ENCODE measurements around the gene INTS7.
"Not testable (repeated sequence)": the region's sequence is repeated elsewhere in the genome, so short reads cannot be mapped to it uniquely, and the experiment has no call there.

INTS7 gene

GRCh38 chr1:212035835-212036605 is 663 bp upstream of the INTS7 start:
- Histone ChIP-seq H3K36me3 (ENCODE audit: control insufficient read depth, insufficient read depth, low read length, severe bottlenecking) (no peaks in the 10 kb centered on the region), H3K9ac (ENCODE audit: low read length) (peak overlapping the region; percentile 90), H3K4me3 (ENCODE audit: low read length) (peak overlapping the region; percentile 88), H3K27me3 (replicated peaks; ENCODE audit: control insufficient read depth, insufficient read depth, low read length) (no peaks in the 10 kb centered on the region), H3K9me3 (ENCODE audit: control insufficient read depth, low read length) (no peaks in the 10 kb centered on the region), H3K4me1 (ENCODE audit: control insufficient read depth, insufficient read depth, low read length) (peaks cover 19% of the 10 kb centered on the region)
- DNase-seq (ENCODE audit: low read depth) = no peak

GRCh38 chr1:212034516-212035122 is 738 bp downstream of the INTS7 start:
- Histone ChIP-seq H3K27me3 (replicated peaks; ENCODE audit: control insufficient read depth, insufficient read depth, low read length) (no peaks in the 10 kb centered on the region), H3K4me1 (ENCODE audit: control insufficient read depth, insufficient read depth, low read length) (peaks cover 25% of the 10 kb centered on the region), H3K36me3 (ENCODE audit: control insufficient read depth, insufficient read depth, low read length, severe bottlenecking) (no peaks in the 10 kb centered on the region), H3K9me3 (ENCODE audit: control insufficient read depth, low read length) (no peaks in the 10 kb centered on the region), H3K9ac (ENCODE audit: low read length) (peak overlapping the region; percentile 90), H3K4me3 (ENCODE audit: low read length) (peak overlapping the region; percentile 88)
- peak; percentile 45 for DNase-seq (ENCODE audit: low read depth)

- H3K4me3 ChIP-seq (ENCODE audit: low read length) = no peak overlapping the region
- peak; percentile 87 for DNase-seq (ENCODE audit: low read depth)
- H3K36me3 ChIP-seq (ENCODE audit: control insufficient read depth, insufficient read depth, low read length, severe bottlenecking) = no peaks in the 10 kb centered on the region
- H3K4me1 ChIP-seq (ENCODE audit: control insufficient read depth, insufficient read depth, low read length) = peaks cover 17% of the 10 kb centered on the region
- H3K9me3 ChIP-seq (ENCODE audit: control insufficient read depth, low read length) = no peaks in the 10 kb centered on the region
- no peaks in the 10 kb centered on the region for H3K27me3 ChIP-seq (replicated peaks; ENCODE audit: control insufficient read depth, insufficient read depth, low read length)
- H3K9ac ChIP-seq (ENCODE audit: low read length) = no peak overlapping the region
Measured at GRCh38 chr1:212030936-212031528, 4.3 kb downstream of the INTS7 start.

GRCh38 chr1:212027727-212028126 is 7.6 kb downstream of the INTS7 start:
- H3K4me3 ChIP-seq (ENCODE audit: low read length); H3K36me3 ChIP-seq (ENCODE audit: control insufficient read depth, insufficient read depth, low read length, severe bottlenecking); DNase-seq (ENCODE audit: low read depth); H3K9me3 ChIP-seq (ENCODE audit: control insufficient read depth, low read length); H3K9ac ChIP-seq (ENCODE audit: low read length); H3K27me3 ChIP-seq (replicated peaks; ENCODE audit: control insufficient read depth, insufficient read depth, low read length): not testable (repeated sequence)
- peaks cover 13% of the 10 kb centered on the region for H3K4me1 ChIP-seq (ENCODE audit: control insufficient read depth, insufficient read depth, low read length)

GRCh38 chr1:212024469-212025149 is 10.7 kb downstream of the INTS7 start:
- Histone ChIP-seq H3K4me1 (ENCODE audit: control insufficient read depth, insufficient read depth, low read length) (no peaks in the 10 kb centered on the region), H3K4me3 (ENCODE audit: low read length) (no peak overlapping the region), H3K36me3 (ENCODE audit: control insufficient read depth, insufficient read depth, low read length, severe bottlenecking) (peaks cover 4% of the 10 kb centered on the region), H3K27me3 (replicated peaks; ENCODE audit: control insufficient read depth, insufficient read depth, low read length) (no peaks in the 10 kb centered on the region), H3K9me3 (ENCODE audit: control insufficient read depth, low read length) (no peaks in the 10 kb centered on the region), H3K9ac (ENCODE audit: low read length) (no peak overlapping the region)
- DNase-seq (ENCODE audit: low read depth) = no peak

- H3K27me3 ChIP-seq (replicated peaks; ENCODE audit: control insufficient read depth, insufficient read depth, low read length); H3K36me3 ChIP-seq (ENCODE audit: control insufficient read depth, insufficient read depth, low read length, severe bottlenecking); H3K4me3 ChIP-seq (ENCODE audit: low read length); H3K9me3 ChIP-seq (ENCODE audit: control insufficient read depth, low read length); H3K9ac ChIP-seq (ENCODE audit: low read length); DNase-seq (ENCODE audit: low read depth); H3K4me1 ChIP-seq (ENCODE audit: control insufficient read depth, insufficient read depth, low read length): not testable (repeated sequence)
Measured at GRCh38 chr1:212022908-212023307, 12.4 kb downstream of the INTS7 start.

- H3K27me3 ChIP-seq (replicated peaks; ENCODE audit: control insufficient read depth, insufficient read depth, low read length) = no peaks in the 10 kb centered on the region
- H3K4me3 ChIP-seq (ENCODE audit: low read length) = no peak overlapping the region
- no peak for DNase-seq (ENCODE audit: low read depth)
- H3K4me1 ChIP-seq (ENCODE audit: control insufficient read depth, insufficient read depth, low read length) = no peaks in the 10 kb centered on the region
- no peak overlapping the region for H3K9ac ChIP-seq (ENCODE audit: low read length)
- H3K36me3 ChIP-seq (ENCODE audit: control insufficient read depth, insufficient read depth, low read length, severe bottlenecking) = peaks cover 6% of the 10 kb centered on the region
- no peaks in the 10 kb centered on the region for H3K9me3 ChIP-seq (ENCODE audit: control insufficient read depth, low read length)
Measured at GRCh38 chr1:212021563-212021962, 13.8 kb downstream of the INTS7 start.

GRCh38 chr1:212020975-212021374 is 14.4 kb downstream of the INTS7 start:
- Histone ChIP-seq H3K9ac (ENCODE audit: low read length) (no peak overlapping the region), H3K36me3 (ENCODE audit: control insufficient read depth, insufficient read depth, low read length, severe bottlenecking) (peaks cover 12% of the 10 kb centered on the region), H3K27me3 (replicated peaks; ENCODE audit: control insufficient read depth, insufficient read depth, low read length) (no peaks in the 10 kb centered on the region), H3K9me3 (ENCODE audit: control insufficient read depth, low read length) (no peaks in the 10 kb centered on the region), H3K4me3 (ENCODE audit: low read length) (no peak overlapping the region), H3K4me1 (ENCODE audit: control insufficient read depth, insufficient read depth, low read length) (no peaks in the 10 kb centered on the region)
- no peak for DNase-seq (ENCODE audit: low read depth)

GRCh38 chr1:212013672-212014071 is 21.7 kb downstream of the INTS7 start:
- H3K4me3 ChIP-seq (ENCODE audit: low read length) = no peak overlapping the region
- no peak overlapping the region for H3K9ac ChIP-seq (ENCODE audit: low read length)
- no peaks in the 10 kb centered on the region for H3K4me1 ChIP-seq (ENCODE audit: control insufficient read depth, insufficient read depth, low read length)
- DNase-seq (ENCODE audit: low read depth) = no peak
- H3K27me3 ChIP-seq (replicated peaks; ENCODE audit: control insufficient read depth, insufficient read depth, low read length) = no peaks in the 10 kb centered on the region
- H3K9me3 ChIP-seq (ENCODE audit: control insufficient read depth, low read length) = no peaks in the 10 kb centered on the region
- peaks cover 10% of the 10 kb centered on the region for H3K36me3 ChIP-seq (ENCODE audit: control insufficient read depth, insufficient read depth, low read length, severe bottlenecking)

- H3K27me3 ChIP-seq (replicated peaks; ENCODE audit: control insufficient read depth, insufficient read depth, low read length) = no peaks in the 10 kb centered on the region
- DNase-seq (ENCODE audit: low read depth) = peak; percentile 86
- no peaks in the 10 kb centered on the region for H3K4me1 ChIP-seq (ENCODE audit: control insufficient read depth, insufficient read depth, low read length)
- no peak overlapping the region for H3K9ac ChIP-seq (ENCODE audit: low read length)
- no peak overlapping the region for H3K4me3 ChIP-seq (ENCODE audit: low read length)
- peaks cover 11% of the 10 kb centered on the region for H3K36me3 ChIP-seq (ENCODE audit: control insufficient read depth, insufficient read depth, low read length, severe bottlenecking)
- H3K9me3 ChIP-seq (ENCODE audit: control insufficient read depth, low read length) = no peaks in the 10 kb centered on the region
Measured at GRCh38 chr1:212012034-212012740, 23.2 kb downstream of the INTS7 start.

- no peak overlapping the region for H3K9ac ChIP-seq (ENCODE audit: low read length)
- no peaks in the 10 kb centered on the region for H3K9me3 ChIP-seq (ENCODE audit: control insufficient read depth, low read length)
- no peaks in the 10 kb centered on the region for H3K27me3 ChIP-seq (replicated peaks; ENCODE audit: control insufficient read depth, insufficient read depth, low read length)
- no peaks in the 10 kb centered on the region for H3K4me1 ChIP-seq (ENCODE audit: control insufficient read depth, insufficient read depth, low read length)
- peaks cover 14% of the 10 kb centered on the region for H3K36me3 ChIP-seq (ENCODE audit: control insufficient read depth, insufficient read depth, low read length, severe bottlenecking)
- DNase-seq (ENCODE audit: low read depth) = peak; percentile 69
- no peak overlapping the region for H3K4me3 ChIP-seq (ENCODE audit: low read length)
Measured at GRCh38 chr1:212010004-212010403, 25.4 kb downstream of the INTS7 start.
